ENCODE results near the gene PLB1.

The PLB1 gene, protein sequence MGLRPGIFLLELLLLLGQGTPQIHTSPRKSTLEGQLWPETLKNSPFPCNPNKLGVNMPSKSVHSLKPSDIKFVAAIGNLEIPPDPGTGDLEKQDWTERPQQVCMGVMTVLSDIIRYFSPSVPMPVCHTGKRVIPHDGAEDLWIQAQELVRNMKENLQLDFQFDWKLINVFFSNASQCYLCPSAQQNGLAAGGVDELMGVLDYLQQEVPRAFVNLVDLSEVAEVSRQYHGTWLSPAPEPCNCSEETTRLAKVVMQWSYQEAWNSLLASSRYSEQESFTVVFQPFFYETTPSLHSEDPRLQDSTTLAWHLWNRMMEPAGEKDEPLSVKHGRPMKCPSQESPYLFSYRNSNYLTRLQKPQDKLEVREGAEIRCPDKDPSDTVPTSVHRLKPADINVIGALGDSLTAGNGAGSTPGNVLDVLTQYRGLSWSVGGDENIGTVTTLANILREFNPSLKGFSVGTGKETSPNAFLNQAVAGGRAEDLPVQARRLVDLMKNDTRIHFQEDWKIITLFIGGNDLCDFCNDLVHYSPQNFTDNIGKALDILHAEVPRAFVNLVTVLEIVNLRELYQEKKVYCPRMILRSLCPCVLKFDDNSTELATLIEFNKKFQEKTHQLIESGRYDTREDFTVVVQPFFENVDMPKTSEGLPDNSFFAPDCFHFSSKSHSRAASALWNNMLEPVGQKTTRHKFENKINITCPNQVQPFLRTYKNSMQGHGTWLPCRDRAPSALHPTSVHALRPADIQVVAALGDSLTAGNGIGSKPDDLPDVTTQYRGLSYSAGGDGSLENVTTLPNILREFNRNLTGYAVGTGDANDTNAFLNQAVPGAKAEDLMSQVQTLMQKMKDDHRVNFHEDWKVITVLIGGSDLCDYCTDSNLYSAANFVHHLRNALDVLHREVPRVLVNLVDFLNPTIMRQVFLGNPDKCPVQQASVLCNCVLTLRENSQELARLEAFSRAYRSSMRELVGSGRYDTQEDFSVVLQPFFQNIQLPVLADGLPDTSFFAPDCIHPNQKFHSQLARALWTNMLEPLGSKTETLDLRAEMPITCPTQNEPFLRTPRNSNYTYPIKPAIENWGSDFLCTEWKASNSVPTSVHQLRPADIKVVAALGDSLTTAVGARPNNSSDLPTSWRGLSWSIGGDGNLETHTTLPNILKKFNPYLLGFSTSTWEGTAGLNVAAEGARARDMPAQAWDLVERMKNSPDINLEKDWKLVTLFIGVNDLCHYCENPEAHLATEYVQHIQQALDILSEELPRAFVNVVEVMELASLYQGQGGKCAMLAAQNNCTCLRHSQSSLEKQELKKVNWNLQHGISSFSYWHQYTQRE (N-terminal part only)

DNA sequence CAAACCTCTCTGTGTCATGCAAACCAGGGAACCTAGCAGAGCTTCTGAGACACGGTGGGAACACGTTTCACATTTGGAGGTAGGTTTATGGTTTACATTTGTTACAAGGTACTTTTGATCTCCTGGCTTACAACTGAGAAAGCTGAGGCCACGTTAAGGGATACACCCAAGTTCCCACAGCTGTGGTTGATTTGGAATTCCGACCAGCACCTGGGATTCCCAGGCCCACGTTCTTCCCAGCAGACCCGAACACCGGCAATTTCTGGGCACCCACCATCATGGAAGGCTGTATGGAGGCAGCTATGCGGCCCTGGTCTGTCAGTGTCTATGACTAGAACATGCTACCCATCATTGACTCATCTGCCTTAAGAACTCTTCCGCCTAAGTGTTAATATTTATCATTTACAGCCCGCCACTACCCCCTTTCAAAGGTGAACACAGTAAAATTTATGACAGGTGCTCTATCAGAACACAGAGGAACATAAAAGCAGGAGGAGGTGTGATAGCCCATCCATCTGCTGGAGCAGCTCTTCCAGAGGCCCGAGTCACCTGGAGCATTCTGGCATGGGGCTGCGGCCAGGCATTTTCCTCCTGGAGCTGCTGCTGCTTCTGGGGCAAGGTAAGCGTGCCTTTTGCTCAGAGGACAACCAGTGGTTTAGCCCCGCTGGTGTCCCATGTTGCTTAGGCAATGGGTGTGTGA, at the start of gene PLB1:
Gene PLB1 (plus strand): TSS at position 510 of the 700 bp plus-strand sequence. CDS start 55 bp downstream, at position 565.
- no peak for DNase-seq (ENCODE audit: low read depth in 3 of 3)

DNA sequence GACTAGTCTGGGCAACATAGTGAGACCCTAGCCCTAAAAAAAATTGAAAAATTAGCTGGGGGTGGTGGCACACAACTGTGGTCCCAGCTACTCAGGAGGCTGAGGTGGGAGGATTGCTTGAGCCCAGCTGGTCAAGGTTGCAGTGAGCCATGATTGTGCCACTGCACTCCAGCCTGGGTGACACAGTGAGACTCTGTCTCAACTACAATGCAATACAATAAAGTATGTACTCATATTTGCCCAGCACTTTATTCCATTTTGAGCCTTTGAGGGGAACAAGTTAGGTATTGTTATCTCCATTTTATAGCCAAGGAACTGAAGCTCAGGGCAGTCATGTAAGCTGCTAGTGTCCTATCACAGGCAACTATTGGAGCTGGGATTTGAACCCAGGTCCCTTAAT, 49.3 kb upstream of the PLB1 start:
- DNase-seq (ENCODE audit: low read depth in 3 of 3), result no peak

DNA sequence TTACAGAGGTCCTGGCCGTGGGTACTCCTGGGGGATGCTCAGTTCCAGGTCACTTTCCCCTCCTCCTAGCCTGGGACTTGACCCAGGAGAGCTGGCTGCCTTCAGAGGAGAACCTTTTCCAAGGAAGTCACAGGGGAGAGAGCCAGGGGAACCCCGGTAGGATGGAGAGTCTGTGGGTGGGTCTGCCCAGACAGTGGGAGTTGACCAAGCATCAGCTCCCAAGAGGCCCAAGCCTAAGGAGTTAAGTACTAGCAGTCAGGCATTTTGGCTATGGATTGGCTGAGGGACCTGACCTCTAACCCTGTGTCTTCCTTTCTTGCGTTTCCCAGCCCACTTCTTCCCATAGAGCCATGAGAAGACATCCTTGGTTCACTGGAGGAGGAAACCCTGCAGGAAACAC, 48.8 kb upstream of the PLB1 start:
- no peak for DNase-seq (ENCODE audit: low read depth in 3 of 3)

DNA sequence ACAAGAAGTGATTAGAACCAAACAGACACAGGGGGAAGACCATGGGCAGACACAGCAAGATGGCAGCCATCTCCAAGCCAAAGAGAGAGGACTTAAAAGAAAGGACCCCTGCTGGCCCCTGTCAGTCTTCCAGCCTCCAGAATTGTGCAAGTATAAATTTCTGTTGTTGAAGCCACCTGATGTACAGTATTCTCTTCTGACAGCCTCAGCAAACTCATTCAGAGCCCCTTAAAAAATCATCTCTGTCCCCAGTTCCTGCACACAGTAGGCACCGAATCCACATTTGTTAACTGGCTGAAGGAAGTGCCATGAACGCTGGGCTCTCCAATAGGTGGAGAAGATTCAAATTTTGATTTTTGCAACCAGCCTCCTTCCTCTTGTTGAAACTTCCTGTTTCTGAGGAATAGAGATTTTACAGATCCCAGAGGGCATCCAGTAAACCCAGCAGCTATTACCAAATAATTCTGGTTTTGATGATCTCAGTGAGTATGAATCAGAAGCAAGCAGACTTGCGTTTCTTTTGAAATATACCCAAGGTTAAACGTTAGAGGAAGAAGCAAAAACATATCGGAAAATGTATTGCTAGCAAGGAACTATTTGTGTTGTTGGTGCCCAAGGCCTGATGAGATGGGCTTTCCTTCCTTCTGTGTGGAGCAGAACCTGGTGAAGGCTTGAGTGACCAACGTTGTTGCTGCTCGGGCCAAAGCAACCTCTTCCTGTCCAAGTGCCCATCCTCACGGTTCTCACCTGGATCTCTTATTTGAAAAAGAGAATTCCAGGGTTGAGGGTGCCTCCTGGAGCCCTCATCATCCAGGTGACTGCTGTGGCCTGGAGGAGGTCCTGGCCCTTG, 47.7 kb upstream of the PLB1 start:
- DNase-seq (ENCODE audit: low read depth in 3 of 3), result no peak

DNA sequence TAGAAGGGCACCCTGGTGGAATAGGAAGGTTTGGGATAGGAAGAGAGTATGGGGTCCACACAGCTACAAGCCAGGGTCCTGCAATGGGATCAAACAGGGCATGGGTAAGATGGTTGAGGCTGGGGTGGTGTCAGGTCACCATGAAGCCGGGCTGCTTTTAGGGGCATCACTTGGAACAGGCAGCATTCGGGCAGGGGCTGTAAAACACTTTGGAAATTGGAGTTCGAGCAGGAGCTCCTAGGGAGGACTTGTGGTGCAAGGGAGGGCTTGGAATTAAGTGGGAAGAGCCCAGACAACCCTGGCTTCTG, 47.1 kb upstream of the PLB1 start:
- no peak for DNase-seq (ENCODE audit: low read depth in 3 of 3)

DNA sequence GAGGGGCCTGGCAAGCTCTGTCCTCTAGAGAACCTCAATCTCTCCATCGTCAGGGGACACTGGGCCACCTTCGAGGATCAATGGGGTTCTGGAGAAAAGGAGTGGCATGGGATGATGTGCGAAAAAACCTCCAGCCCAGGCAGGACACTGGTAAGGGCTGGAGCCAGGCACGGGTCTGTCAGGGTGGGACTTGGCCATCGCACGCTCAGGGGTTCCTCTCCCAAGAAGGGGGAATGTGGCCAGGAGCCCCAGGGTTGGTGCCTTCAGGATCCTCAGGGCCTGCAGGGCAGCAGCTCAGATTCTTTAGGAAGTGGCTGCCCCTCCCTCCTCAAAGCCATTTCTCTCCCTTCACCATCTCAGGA, 46.8 kb upstream of the PLB1 start:
- DNase-seq (ENCODE audit: low read depth in 3 of 3), result no peak

DNA sequence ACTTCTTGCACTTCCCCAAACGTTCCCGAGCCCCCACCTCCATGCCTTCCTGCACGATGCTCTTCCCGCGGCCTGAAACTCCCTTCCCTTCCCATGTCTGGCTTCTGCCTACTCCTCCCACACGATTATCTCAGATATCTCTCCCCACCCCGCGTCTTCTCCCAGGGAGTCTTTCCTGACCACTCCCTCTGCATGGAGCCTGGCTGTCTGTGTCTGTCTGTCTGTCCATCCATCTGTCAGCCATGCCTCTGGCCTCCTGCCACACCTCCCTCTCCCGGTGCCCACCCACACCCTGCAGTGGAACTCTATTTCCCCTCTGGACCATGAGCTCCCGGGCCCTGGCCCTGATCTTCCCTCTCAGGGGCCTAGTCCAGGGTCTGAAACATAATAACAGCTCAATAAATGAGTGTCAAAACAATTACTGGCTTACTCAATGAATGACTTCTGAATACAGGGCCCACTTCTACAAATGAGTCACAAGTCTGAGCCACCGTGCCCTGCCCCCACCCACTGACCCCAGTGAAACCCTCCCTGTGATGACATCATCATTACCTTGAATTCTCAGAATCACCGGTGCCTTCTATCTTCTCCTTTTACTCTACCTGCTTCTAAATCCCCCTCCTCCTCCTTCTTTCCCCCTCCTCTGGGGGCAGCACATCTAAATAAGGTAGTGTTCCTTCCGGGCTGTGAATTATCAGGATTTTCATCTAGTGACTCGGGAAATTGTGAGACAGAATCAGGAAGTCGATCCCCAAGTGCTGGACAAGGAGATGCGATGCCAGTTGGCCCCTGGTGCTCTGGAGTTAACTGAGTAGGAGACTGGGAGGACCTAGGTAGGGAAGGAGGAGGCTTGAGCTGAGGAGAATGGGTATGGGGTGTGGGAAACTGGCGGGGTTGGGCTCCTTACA, 46.1 kb upstream of the PLB1 start:
- peak; percentile 72 to 91 (median 90) for DNase-seq (ENCODE audit: low read depth in 3 of 3)

DNA sequence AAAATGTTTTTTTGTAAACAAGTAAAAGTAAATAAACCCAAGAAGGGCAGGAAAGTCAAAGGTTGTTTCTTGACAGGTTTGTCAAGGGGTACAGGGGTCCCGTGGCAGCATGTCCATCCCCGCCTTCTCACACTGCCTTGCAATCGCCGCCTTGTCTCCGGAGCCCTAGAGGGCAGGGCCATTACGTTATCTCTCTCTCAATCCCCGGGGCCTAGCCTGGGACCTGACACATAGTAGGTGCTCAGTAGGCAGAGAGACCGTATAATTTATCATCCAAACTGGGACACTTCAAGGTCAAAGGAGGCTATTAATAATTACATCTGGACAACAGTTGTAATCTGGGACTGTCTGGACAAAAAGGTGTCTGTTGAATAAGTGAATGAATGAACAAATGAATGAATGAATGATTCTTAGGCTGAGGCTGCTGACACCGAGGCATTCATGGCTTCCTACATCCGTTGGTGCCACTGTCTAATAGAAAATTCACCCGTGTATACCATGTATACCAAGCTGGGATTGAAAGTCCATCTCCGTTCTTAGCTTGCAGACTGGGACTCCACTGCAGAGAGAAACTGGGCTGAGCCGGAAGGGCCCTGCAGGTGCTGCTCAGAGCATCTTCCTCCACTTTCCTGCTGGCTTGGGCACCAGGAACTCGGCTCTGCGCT, 44.8 kb upstream of the PLB1 start:
- DNase-seq (ENCODE audit: low read depth in 3 of 3), result no peak

DNA sequence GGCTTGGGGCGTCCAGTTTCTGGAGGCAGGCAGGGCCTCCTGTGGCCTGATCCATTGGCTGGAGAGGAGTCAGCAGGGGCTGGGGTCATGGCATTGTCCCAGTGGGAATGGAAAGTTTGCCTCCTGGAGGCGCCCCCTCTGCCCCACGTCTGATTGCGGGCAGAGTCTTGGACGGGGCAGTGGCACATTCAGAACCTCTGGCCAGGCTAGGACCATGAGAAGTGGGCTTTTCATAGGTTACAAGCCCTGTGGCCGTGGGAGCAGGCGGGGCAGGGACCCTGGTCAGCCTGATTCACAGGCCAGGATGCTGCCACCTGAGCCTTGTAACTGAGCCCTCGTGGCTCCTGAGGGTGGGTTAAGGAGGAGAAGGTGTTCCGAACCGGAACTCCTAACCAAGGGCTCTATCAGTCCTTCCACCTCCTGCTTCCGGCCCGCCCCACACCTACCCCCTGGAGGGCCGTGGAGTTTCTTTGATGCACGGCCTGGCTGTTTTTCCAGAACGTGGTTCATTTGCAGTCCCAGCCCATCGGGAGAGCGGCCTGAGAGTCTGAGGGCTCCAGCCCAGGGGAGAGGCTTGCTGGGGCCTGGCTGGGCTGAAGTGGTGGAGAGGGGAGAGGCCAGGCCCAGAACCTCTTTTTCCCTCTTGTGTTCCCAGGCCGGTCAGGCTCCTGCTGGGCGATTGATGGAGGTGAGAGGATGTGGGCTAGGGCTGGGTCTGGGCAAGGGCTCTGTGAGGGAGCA, 43.9 kb upstream of the PLB1 start:
- no peak for DNase-seq (ENCODE audit: low read depth in 3 of 3)

DNA sequence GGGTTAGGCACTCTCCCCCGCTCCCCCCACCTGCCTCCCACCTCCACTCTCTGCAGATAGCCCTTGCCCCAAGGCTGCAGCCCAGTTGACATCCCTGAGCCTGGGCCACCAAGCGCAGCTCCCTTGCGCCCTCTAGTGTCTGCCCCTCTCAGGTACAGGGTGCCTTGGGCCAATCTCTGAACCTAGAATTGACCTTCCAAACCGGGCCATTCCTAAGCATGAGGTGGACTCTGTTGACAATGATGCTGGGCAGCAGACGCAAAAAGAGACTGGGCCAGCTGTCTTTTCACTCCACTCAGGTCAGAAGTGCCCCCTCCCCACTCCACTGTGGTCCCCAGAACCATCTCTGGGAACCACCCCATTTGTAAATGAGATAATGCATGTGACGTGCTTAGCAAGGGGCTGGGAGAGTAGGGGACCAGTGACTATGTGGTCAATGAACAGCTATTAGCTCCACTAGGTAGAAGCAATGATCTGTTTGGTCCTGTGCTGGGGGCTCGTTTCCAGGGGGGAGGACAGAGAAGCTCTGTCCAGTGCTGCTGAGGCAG, 43.3 kb upstream of the PLB1 start:
- peak; percentile 61 to 88 (median 78) for DNase-seq (ENCODE audit: low read depth in 3 of 3)

DNA sequence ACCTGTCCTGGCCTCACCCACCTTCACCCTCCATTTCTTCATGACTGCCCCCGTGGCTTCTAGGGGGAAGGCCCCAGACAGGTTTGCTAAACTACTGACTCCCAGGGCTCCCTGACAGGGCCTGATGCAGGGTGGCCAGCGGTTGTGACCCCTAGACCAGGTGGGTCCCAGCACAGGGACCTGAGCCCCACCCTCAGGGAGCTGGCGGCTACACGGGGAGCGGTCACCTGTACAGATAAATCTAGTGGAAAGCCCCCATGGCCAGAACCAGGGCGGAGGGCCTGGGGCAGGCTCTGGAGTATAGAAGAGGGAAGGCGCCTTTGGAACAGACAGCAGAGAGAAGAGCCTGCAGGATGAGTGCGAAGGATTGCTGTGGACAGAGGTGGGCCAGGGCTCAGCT, 42.5 kb upstream of the PLB1 start:
- DNase-seq (ENCODE audit: low read depth in 3 of 3), result no peak

DNA sequence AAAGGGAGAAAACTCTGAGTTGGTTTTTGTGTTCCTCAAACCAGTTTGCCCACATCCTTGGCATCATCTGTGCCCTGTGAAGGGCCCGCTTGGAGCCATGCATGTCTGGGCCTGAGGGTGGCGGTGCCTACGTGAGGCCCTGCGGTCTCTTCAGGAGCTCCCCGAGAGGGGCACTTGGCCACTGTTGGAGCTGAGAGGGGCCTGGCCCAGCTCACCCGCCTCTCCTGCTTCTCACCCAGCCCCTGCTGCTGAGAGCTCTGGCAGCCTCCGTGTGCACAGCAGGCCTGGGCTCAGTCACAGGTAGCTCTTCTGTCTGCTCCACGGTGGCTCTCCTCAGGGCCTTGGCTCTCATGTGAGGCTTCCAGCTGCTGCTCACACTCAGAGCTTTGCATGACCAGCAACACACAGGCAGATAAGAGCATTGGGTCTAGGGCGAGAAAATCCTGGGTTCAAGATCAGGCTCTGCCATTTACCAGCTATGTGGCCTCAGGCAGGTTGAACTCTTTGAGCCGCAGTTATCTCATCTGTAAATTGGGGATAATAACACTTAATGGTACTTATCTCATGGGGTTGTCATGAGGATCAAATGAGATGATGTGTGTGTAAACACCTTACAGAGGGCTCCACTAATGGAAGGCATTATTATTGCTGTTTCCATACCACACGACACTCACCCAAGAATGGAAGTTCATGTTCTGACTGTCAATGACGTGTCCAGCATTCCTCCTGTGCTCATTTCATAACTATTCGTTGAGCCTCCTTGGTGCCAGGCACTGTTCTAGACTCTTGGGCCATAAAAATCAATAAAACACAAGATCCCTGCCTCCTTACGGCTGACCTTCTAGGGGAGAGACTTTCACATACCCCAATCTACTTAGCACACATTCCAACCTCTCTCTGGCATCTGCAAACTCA, 41.6 kb upstream of the PLB1 start:
- DNase-seq (ENCODE audit: low read depth in 3 of 3), result no peak

DNA sequence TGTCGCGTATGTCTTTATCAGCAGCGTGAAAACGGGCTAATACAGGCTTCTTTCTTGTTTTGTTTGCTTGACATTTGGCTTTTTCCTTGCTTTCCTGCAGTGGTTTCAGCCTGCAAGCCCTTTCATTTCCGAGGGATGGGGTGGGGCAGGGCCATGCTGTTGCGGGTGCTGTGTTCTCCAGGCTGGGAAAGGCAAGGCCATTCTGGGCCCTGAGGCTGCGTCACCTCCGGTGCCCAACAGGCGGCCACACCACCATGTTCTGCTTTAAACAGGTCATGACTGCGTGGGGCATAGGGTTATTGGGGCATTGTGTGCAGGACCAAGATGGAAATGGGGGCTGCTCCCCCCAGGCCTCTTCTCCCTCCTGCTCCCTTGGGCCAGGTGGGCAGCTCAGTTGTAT, 38.6 kb upstream of the PLB1 start:
- DNase-seq (ENCODE audit: low read depth in 3 of 3), result no peak

DNA sequence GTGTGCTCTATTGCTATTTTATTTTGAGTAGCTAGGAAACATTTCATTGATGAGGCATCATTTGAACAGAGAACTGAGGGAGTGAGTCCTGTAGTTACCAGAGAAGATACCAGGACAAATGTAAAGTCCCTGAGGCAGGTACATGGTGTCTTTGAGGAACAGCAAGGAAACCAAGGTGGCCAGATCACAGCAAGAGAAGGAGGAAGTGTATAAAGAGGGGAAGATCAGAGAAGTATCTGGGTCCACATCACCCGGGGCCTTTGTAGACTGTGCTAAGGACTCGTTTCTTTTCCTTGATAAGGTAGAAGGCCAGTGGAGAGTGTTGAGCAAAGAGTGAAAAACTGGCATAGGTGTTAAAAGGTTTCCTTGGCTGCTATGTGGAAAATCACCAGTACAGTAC, 34.8 kb upstream of the PLB1 start:
- DNase-seq (ENCODE audit: low read depth in 3 of 3), result no peak

DNA sequence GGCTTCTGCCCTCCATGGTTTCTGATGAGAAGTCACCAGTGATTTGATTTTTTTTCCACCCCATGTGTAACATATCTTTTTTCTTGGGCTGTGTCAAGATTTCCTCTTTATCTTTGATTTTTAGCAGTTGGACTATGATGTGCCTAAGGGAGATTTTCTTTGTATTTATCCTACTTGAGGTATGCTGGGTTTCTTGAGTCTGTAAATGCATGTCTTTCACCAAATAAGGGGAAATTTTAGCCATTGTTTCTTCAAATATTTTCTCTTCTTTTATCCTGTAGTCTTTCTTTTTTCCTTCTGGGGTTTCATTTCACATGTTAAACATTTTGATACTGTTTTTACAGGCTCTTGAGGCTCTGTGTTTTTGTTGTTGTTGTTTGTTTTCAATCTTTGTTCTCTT, 33.7 kb upstream of the PLB1 start:
- DNase-seq (ENCODE audit: low read depth in 3 of 3), result no peak

DNA sequence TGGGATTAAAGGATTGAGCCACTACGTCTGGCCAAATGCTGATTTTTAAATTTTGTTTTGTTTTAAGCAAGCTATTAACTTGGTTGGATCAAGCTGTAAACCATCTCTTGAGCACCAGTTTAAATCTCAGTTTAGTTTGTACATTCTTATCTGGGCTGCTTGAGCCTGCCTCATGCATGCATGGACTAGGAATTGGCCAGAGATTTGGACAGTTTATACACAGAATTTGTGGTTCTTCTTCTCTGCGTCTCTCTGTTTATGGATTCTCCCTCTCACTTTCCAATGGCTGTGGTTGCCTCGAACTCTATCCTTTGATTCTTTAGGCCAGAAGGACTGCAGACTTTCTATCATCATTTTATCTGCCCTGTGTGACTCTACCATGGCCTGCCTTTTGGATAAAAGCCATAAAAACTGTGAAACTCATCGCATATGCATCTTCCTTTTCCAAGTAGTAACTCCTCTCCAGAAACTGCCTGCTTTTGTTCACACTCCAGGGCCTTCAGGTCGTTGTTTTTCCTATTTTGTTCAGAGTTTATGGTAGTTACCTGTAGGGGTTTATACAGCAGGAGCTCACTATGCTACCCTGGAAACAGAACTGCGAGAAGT, 32.5 kb upstream of the PLB1 start:
- DNase-seq (ENCODE audit: low read depth in 3 of 3), result no peak

DNA sequence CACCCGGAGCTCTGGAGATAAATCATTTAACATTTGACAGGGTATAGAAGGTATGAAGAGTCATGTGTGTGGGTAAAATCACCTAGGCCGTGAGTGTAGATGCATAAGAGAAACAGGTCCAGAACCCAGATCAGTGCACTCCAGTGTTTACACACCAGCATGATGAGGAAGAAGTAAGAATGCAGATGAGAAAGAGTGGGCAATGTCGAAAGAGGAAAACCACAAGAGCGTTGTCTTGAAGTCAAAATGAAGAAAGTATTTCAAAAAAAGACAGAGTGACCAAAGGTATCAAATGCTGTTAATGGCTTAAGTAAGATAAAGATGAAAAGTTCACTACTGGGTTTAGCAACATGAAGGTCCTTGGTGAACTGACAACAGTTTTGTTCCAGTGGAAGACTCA, 32.0 kb upstream of the PLB1 start:
- no peak for DNase-seq (ENCODE audit: low read depth in 3 of 3)

Measured in stimulated activated CD4-positive, alpha-beta T cell treated with anti-CD3 and anti-CD28 coated beads, TNF-alpha, amount 100 ng/mL, for 48 hours (primary cell).